NT2/D1 (cell line): ENCODE results near the gene CSAD.

Experiments used
- SUZ12 ChIP-seq: IDR thresholded peaks from 2 replicates; pipeline ENCODE4 v1.6.1; 2011; ENCODE audit not compliant: insufficient read length, insufficient read depth; ENCODE audit errors: extremely low read depth
- YY1 ChIP-seq: IDR thresholded peaks from 2 replicates; pipeline ENCODE4 v1.6.1; 2011; ENCODE audit not compliant: insufficient read length, insufficient read depth
- ZNF274 ChIP-seq: IDR thresholded peaks from 2 replicates; pipeline ENCODE4 v1.6.1; 2011; ENCODE audit warnings: mild to moderate bottlenecking, low read depth, low read length

- no peak for TF ChIP-seq YY1
- no peak for TF ChIP-seq ZNF274
- TF ChIP-seq SUZ12 = no peak
Observed at GRCh38 chr12:53123578-53124351, 57.0 kb downstream of the CSAD start.
